NB4 (cell line): Measurements from ENCODE around the gene DKK1.

Source experiments
- TF ChIP-seq, protein P1 (sequence below): IDR thresholded peaks from one replicate; pipeline ENCODE4 v1.5.1; 2012; ENCODE audit warnings: low read depth, low read length
- TF ChIP-seq, protein P2 (sequence below): IDR thresholded peaks from 2 replicates; pipeline ENCODE4 v1.6.1; 2011; ENCODE audit warnings: low read depth, low read length

- TF ChIP-seq, protein P1, sequence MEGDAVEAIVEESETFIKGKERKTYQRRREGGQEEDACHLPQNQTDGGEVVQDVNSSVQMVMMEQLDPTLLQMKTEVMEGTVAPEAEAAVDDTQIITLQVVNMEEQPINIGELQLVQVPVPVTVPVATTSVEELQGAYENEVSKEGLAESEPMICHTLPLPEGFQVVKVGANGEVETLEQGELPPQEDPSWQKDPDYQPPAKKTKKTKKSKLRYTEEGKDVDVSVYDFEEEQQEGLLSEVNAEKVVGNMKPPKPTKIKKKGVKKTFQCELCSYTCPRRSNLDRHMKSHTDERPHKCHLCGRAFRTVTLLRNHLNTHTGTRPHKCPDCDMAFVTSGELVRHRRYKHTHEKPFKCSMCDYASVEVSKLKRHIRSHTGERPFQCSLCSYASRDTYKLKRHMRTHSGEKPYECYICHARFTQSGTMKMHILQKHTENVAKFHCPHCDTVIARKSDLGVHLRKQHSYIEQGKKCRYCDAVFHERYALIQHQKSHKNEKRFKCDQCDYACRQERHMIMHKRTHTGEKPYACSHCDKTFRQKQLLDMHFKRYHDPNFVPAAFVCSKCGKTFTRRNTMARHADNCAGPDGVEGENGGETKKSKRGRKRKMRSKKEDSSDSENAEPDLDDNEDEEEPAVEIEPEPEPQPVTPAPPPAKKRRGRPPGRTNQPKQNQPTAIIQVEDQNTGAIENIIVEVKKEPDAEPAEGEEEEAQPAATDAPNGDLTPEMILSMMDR, result no peak
- TF ChIP-seq, protein P2, sequence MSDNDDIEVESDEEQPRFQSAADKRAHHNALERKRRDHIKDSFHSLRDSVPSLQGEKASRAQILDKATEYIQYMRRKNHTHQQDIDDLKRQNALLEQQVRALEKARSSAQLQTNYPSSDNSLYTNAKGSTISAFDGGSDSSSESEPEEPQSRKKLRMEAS, result no peak
These were observed 20.5 kb downstream of the DKK1 start for GRCh38 chr10:52334595-52334994.
